ENCODE measurements around the gene TGM5. TPM values are rescaled to one million over a fixed set of nuclear protein-coding genes. Genes with fewer than 3 reads are reported as not detected.

The TGM5 gene
- total and polyA plus RNA-seq, 4 donors = 0.15 TPM; not detected in 3

DNA sequence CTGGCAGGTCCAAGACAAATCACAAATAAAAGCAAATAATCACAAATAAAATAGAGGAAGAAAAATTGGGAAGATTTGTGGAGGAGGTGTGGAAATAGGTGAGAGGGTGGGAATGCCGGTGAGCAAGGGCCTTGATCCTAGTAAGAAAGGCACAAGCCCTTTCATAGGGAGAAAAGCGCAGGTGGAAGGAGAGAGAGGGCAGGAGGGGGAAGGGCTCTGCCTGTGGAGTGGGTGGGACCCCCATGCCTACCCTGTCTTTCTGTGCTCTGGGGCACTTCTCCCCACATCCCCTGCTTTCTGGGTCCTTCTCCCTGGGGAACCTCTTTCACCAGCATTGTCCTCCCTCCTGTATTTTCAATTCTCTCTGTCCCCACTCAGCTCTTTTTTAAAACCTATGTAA lies 711 bp upstream of the TGM5 start:
- H3K9me3 ChIP-seq (ENCODE audit: control insufficient read depth in 4 of 4, insufficient read depth in 3 of 4, low read length in 3 of 4) = peaks cover 0 to 4% (median 0%) of the 10 kb centered on the region in 4 donors
- H3K36me3 ChIP-seq (ENCODE audit: control insufficient read depth in 4 of 4, insufficient read depth in 4 of 4, low read length in 4 of 4) = no peaks in the 10 kb centered on the region
- no peak overlapping the region for H3K9ac ChIP-seq (ENCODE audit: insufficient read depth in 1 of 2, low read length in 2 of 2)
- H3K27ac ChIP-seq (ENCODE audit: low read depth in 1 of 2, low read length in 1 of 2) = no peak overlapping the region
- H3K4me3 ChIP-seq = no peak overlapping the region
- 64 to 90% methylated on average over 2 of the region's 2 CpGs for WGBS, 2 donors
- DNase-seq (no peak), ATAC-seq (ENCODE audit: insufficient read depth, low FRiP score) (no peak)
- TF ChIP-seq, protein P1, sequence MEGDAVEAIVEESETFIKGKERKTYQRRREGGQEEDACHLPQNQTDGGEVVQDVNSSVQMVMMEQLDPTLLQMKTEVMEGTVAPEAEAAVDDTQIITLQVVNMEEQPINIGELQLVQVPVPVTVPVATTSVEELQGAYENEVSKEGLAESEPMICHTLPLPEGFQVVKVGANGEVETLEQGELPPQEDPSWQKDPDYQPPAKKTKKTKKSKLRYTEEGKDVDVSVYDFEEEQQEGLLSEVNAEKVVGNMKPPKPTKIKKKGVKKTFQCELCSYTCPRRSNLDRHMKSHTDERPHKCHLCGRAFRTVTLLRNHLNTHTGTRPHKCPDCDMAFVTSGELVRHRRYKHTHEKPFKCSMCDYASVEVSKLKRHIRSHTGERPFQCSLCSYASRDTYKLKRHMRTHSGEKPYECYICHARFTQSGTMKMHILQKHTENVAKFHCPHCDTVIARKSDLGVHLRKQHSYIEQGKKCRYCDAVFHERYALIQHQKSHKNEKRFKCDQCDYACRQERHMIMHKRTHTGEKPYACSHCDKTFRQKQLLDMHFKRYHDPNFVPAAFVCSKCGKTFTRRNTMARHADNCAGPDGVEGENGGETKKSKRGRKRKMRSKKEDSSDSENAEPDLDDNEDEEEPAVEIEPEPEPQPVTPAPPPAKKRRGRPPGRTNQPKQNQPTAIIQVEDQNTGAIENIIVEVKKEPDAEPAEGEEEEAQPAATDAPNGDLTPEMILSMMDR (IDR thresholded peaks at IDR 0.05; ENCODE audit: control extremely low read depth, extremely low read depth) = no peak
- peaks cover 0 to 3% (median 0%) of the 10 kb centered on the region in 3 donors for H3K27me3 ChIP-seq (ENCODE audit: control insufficient read depth in 3 of 3, insufficient read depth in 3 of 3, low read length in 2 of 3)
- no peaks in the 10 kb centered on the region for H3K4me1 ChIP-seq (ENCODE audit: control insufficient read depth in 5 of 5, insufficient read depth in 5 of 5, low read length in 5 of 5)

DNA sequence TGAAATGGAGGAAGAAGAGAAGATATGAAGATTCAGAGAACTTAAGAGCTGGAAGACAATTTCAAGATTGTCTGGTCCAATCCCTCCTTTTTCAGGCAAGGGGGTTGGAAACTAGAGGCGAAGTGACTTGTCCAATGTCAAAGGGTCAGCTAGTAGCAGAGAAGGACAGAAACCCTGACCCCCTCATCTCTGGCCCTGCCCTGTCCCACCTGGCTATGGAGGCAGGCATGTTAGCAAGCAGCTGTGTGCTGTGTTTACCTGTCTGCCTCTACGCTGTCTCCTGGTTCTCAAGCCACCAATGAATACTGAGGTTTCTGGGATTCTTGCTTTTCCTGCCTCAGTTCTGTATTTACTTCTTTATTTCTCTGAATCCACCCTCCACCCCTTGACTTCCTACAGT lies 342 bp downstream of the TGM5 start:
- TF ChIP-seq, protein P1 (IDR thresholded peaks at IDR 0.05; ENCODE audit: control extremely low read depth, extremely low read depth) = no peak
- no peak for ATAC-seq (ENCODE audit: insufficient read depth, low FRiP score)
- peaks cover 0 to 3% (median 0%) of the 10 kb centered on the region in 3 donors for H3K27me3 ChIP-seq (ENCODE audit: control insufficient read depth in 3 of 3, insufficient read depth in 3 of 3, low read length in 2 of 3)
- no peaks in the 10 kb centered on the region for H3K36me3 ChIP-seq (ENCODE audit: control insufficient read depth in 4 of 4, insufficient read depth in 4 of 4, low read length in 4 of 4)
- DNase-seq = no peak
- H3K27ac ChIP-seq (ENCODE audit: low read depth in 1 of 2, low read length in 1 of 2) = no peak overlapping the region
- no peaks in the 10 kb centered on the region for H3K4me1 ChIP-seq (ENCODE audit: control insufficient read depth in 5 of 5, insufficient read depth in 5 of 5, low read length in 5 of 5)
- no peaks in the 10 kb centered on the region for H3K9me3 ChIP-seq (ENCODE audit: control insufficient read depth in 4 of 4, insufficient read depth in 3 of 4, low read length in 3 of 4)
- H3K9ac ChIP-seq (ENCODE audit: insufficient read depth in 1 of 2, low read length in 2 of 2) = no peak overlapping the region
- WGBS, 2 donors = 94 to 97% methylated on average over 2 of the region's 2 CpGs
- no peak overlapping the region for H3K4me3 ChIP-seq

DNA sequence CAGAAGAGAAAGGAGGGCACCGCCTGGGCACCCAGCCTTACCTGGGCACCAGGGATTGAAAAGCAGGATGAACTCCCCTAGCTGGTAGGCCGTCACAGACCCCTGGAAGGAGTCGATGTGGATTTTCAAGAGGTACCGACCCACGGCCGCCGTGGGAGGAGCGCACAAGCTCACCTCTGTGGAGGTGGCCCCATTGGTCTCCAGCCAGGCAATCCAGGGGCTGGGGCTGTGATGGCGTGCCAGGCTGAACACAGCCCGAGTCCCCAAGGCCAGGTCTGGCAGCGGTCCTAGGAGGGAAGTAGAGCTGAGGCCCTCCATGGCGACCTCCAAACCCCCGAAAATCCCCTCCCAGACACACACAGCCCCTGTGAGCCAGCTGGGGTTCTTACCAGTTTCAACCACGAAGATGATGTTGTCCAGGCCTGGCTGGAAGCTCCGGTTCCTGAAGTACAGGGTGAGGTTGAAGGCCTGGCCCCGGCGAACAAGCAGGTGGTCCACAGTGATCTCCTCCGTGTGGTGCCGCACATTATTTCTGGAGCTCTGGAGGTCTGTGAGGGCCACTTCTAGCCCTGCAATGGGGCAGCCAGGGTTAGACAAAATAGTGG lies 6.6 kb downstream of the TGM5 start:
- ATAC-seq (ENCODE audit: insufficient read depth, low FRiP score) = no peak
- no peak for DNase-seq
- Histone ChIP-seq H3K27me3 (ENCODE audit: control insufficient read depth in 3 of 3, insufficient read depth in 3 of 3, low read length in 2 of 3) (peaks cover 0 to 3% (median 0%) of the 10 kb centered on the region in 3 donors), H3K4me3 (no peak overlapping the region), H3K4me1 (ENCODE audit: control insufficient read depth in 5 of 5, insufficient read depth in 5 of 5, low read length in 5 of 5) (no peaks in the 10 kb centered on the region), H3K9me3 (ENCODE audit: control insufficient read depth in 4 of 4, insufficient read depth in 3 of 4, low read length in 3 of 4) (no peaks in the 10 kb centered on the region), H3K27ac (ENCODE audit: low read depth in 1 of 2, low read length in 1 of 2) (no peak overlapping the region), H3K36me3 (ENCODE audit: control insufficient read depth in 4 of 4, insufficient read depth in 4 of 4, low read length in 4 of 4) (no peaks in the 10 kb centered on the region), H3K9ac (ENCODE audit: insufficient read depth in 1 of 2, low read length in 2 of 2) (no peak overlapping the region)
- TF ChIP-seq, protein P1 (IDR thresholded peaks at IDR 0.05; ENCODE audit: control extremely low read depth, extremely low read depth) = no peak
- 90% methylated on average over 19 of the region's 19 CpGs for WGBS, 2 donors

DNA sequence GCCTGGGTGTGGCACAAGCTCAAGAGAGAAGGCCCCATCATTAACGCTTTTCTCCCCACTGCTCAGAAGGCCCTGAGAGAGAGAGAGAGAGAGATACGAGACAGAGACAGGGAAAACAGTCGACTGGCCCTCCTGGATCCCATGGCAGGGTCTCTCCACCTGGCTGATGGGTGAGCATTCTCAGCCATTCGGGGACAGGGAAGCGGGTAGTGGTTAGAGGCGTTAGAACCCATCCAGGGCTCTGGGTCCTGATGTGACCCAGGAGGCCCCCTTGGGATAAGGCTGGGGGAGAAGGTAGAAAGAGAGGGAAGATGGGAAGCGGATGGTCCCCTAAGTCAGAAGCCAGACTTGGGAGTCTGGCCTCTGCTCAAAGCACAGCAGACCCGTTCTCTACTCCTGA lies 7.9 kb downstream of the TGM5 start:
- WGBS, 2 donors = 82 to 94% methylated on average over 8 of the region's 8 CpGs
- Histone ChIP-seq H3K27me3 (ENCODE audit: control insufficient read depth in 3 of 3, insufficient read depth in 3 of 3, low read length in 2 of 3) (no peaks in the 10 kb centered on the region), H3K4me1 (ENCODE audit: control insufficient read depth in 5 of 5, insufficient read depth in 5 of 5, low read length in 5 of 5) (peaks cover 0 to 3% (median 0%) of the 10 kb centered on the region in 5 donors), H3K27ac (ENCODE audit: low read depth in 1 of 2, low read length in 1 of 2) (no peak overlapping the region), H3K36me3 (ENCODE audit: control insufficient read depth in 4 of 4, insufficient read depth in 4 of 4, low read length in 4 of 4) (no peaks in the 10 kb centered on the region), H3K4me3 (no peak overlapping the region), H3K9ac (ENCODE audit: insufficient read depth in 1 of 2, low read length in 2 of 2) (no peak overlapping the region), H3K9me3 (ENCODE audit: control insufficient read depth in 4 of 4, insufficient read depth in 3 of 4, low read length in 3 of 4) (no peaks in the 10 kb centered on the region)
- ATAC-seq (ENCODE audit: insufficient read depth, low FRiP score) = no peak
- TF ChIP-seq, protein P1 (IDR thresholded peaks at IDR 0.05; ENCODE audit: control extremely low read depth, extremely low read depth) = no peak
- DNase-seq = no peak
